OCI-LY7 (cell line): Measurements from ENCODE around the gene RAE1.

Experiments
- CTCF ChIP-seq: fragments of 200-600 bp; sonication (generic); conservative IDR thresholded peaks from 2 replicates; pipeline ENCODE4 v1.5.1; 2014; ENCODE audit warnings: mild to moderate bottlenecking, antibody characterized with exemption, low read length, moderate library complexity, mixed read lengths
- EZH2phosphoT487 ChIP-seq: fragments of 200-600 bp; sonication (generic); IDR thresholded peaks from 2 replicates; pipeline ENCODE4 v1.6.1; 2018; ENCODE audit warnings: low read depth, borderline replicate concordance, mild to moderate bottlenecking, mixed run types, antibody characterized with exemption, low read length, moderate library complexity, mixed read lengths

- no peak for TF ChIP-seq CTCF
- TF ChIP-seq EZH2phosphoT487 = no peak
Measured at GRCh38 chr20:57401565-57401918, 50.5 kb downstream of the RAE1 start.
